Astrocyte of the cerebellum (primary cell): ENCODE measurements around the gene TUBG2.
A peak's percentile ranks its signal among the peaks of the same experiment; 100 is the strongest.

Experiments
- DNase-seq: peaks from one replicate; pipeline ENCODE4 v3.0.0-alpha.2; 2011; ENCODE audit warnings: low read depth
- H3K4me3 ChIP-seq: 2 replicates; pipeline ENCODE4 v1.5.1; 2011; ENCODE audit warnings: mild to moderate bottlenecking, low read depth, low read length, moderate library complexity
- in situ Hi-C: cut with HindIII; loops from 2 replicates; pipeline ENCODE4 v1.10.0; 2017; ENCODE audit warnings: low sequenced_read_pairs
- TF ChIP-seq, protein P1 (sequence below): IDR thresholded peaks from 2 replicates; pipeline ENCODE4 v1.5.1; 2012; ENCODE audit warnings: low read length, low read depth, moderate library complexity, mild to moderate bottlenecking; ENCODE audit errors: missing control alignments

Gene TUBG2

GRCh38 chr17:42677921-42678781 is 19.1 kb downstream of the TUBG2 start:
- H3K4me3 ChIP-seq = peak overlapping the region; percentile 48
- DNase-seq = no peak
- in situ Hi-C loops = no loop called here
- TF ChIP-seq, protein P1, sequence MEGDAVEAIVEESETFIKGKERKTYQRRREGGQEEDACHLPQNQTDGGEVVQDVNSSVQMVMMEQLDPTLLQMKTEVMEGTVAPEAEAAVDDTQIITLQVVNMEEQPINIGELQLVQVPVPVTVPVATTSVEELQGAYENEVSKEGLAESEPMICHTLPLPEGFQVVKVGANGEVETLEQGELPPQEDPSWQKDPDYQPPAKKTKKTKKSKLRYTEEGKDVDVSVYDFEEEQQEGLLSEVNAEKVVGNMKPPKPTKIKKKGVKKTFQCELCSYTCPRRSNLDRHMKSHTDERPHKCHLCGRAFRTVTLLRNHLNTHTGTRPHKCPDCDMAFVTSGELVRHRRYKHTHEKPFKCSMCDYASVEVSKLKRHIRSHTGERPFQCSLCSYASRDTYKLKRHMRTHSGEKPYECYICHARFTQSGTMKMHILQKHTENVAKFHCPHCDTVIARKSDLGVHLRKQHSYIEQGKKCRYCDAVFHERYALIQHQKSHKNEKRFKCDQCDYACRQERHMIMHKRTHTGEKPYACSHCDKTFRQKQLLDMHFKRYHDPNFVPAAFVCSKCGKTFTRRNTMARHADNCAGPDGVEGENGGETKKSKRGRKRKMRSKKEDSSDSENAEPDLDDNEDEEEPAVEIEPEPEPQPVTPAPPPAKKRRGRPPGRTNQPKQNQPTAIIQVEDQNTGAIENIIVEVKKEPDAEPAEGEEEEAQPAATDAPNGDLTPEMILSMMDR = no peak

DNA sequence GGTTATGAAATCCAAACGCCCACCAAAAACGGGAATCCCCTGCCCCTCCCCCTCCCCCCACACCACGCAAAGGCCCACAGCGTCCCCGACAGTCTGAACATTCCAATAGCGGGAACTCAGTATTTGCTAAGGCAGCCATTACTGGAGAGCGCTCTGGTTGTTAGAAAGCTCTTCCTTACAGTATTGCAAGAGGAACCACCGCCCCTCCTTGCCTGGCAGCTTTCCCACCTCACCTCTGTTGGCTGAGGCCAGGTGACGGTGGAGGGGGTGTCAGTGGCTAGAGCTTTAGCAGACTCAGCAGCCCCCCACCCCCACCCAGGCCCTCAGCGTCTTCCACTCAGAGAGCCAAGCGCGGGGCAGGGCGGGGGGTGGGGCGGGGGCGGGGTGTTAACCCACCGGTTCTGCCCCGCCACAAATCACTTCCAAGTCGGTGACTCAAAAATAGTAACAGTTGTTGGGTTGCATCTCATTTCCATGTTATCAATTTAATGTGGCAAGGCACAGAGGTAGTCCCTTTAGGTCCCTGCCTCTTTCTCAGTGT is 19.9 kb downstream of the TUBG2 start:
- DNase-seq = no peak
- TF ChIP-seq, protein P1 = no peak
- no peak overlapping the region for H3K4me3 ChIP-seq
- in situ Hi-C loops = no loop called here

- in situ Hi-C loops = no loop called here
- TF ChIP-seq, protein P1 = peak; percentile 79
- DNase-seq = no peak
- peak overlapping the region; percentile 3 for H3K4me3 ChIP-seq
These were observed 20.6 kb downstream of the TUBG2 start for GRCh38 chr17:42679492-42680330.

- in situ Hi-C loops = no loop called here
- no peak overlapping the region for H3K4me3 ChIP-seq
- TF ChIP-seq, protein P1 = no peak
- no peak for DNase-seq
These were observed 21.3 kb downstream of the TUBG2 start for GRCh38 chr17:42680331-42680808.

DNA sequence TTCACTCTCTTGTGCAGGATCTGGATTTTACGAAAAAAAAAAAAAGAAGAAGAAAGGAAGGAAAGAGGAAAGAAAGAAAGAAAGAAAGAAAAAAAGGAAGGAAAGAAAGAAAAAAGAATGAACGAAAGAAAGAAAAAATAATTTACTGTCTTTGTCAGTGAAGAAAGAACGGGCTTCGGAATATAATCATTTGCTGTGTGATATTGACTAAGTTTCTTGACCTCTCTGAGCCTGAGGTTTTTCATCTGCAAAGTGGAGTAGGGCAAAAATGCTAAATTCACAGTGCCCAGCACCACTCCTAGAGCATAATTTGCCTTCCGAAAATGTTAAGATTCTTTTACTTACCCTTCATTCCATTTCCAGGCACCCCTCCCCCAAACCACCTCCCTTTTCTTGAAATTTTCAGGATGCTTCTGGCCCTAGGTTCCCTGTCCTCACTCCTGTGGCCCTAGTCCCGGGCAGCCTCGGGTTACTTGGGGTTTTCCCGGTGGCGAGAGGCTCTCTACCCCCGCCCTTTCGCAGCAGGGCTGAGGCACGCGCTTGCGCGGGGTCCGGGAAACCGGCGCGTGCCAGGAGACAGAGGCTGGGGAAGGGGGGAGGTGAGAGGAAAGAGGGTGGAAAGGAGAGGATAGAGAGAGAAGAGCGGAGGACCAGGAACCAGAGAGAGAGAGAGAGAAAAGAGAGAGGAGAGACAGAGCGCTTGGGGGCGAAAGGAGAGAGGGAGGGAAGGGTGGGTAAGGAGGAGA is 23.1 kb downstream of the TUBG2 start, which contains the start of gene CNTNAP1:
Gene CNTNAP1, plus strand, starts transcription at position 556 of the 746 bp plus-strand sequence. CDS start 299 bp downstream, outside the sequence.
- DNase-seq = no peak
- TF ChIP-seq, protein P1 = no peak
- in situ Hi-C loops = no loop called here
- peak within 1 kb of the TSS; percentile 52 for H3K4me3 ChIP-seq
